K562 (cell line): ENCODE results near the gene RUSC1. TPM values are rescaled to one million over a fixed set of nuclear protein-coding genes. Genes with fewer than 3 reads are reported as not detected.

ENCODE experiments used
- C11orf30 ChIP-seq: fragments of 450-650 bp; IDR thresholded peaks from 2 replicates; pipeline ENCODE4 v1.6.1; 2016; ENCODE audit warnings: low read depth, mild to moderate bottlenecking
- CCAR2 ChIP-seq: fragments of 200-400 bp; formaldehyde crosslinking; IDR thresholded peaks from 2 replicates; pipeline ENCODE4 v1.6.1; 2017; ENCODE audit warnings: mild to moderate bottlenecking, low read depth, low read length
- FOXJ2 ChIP-seq: fragments of 200-800 bp; sonication (Bioruptor generic); IDR thresholded peaks from 2 replicates; pipeline ENCODE4 v1.6.1; 2016; ENCODE audit warnings: missing genetic modification characterization, missing compliant biosample characterization
- FOXJ3 ChIP-seq: sonication (generic); formaldehyde crosslinking; IDR thresholded peaks from 2 replicates; pipeline ENCODE4 v1.4.0; 2020; ENCODE audit warnings: mild to moderate bottlenecking, missing genetic modification reagents
- FOXK2 ChIP-seq, 2 experiments: fragments of 450-650 bp; IDR thresholded peaks in 1 of 2; conservative IDR thresholded peaks in 1 of 2; 2 replicates each; pipeline ENCODE4 v1.6.1; 2016; ENCODE audit warnings: low read depth in 2 of 2, mild to moderate bottlenecking in 1 of 2
- FOXP4 ChIP-seq: sonication (generic); formaldehyde crosslinking; IDR thresholded peaks from 2 replicates; pipeline ENCODE4 v1.8.0; 2022; ENCODE audit warnings: mild to moderate bottlenecking, missing genetic modification reagents, borderline replicate concordance
- HDAC1 ChIP-seq, 2 experiments: fragments of 450-650 bp; IDR thresholded peaks; 2 replicates each; pipeline ENCODE4 v1.6.1; 2016 to 2017; ENCODE audit warnings: inconsistent platforms in 1 of 2, mild to moderate bottlenecking in 1 of 2, moderate library complexity in 1 of 2
- HNRNPH1 ChIP-seq: fragments of 200-400 bp; formaldehyde crosslinking; optimal IDR thresholded peaks from 2 replicates; pipeline ENCODE3; 2017; ENCODE audit warnings: low read depth, mild to moderate bottlenecking, low read length, moderate library complexity
- KLF1 ChIP-seq: fragments of 450-650 bp; IDR thresholded peaks from 2 replicates; pipeline ENCODE4 v1.6.1; 2016; ENCODE audit warnings: missing genetic modification characterization, missing compliant biosample characterization
- MCM2 ChIP-seq: fragments of 450-650 bp; IDR thresholded peaks from 2 replicates; pipeline ENCODE4 v1.6.1; 2017; ENCODE audit warnings: low read depth, mild to moderate bottlenecking
- NR2C2 ChIP-seq, 2 experiments: fragments of 200-800 bp in 1 of 2; sonication (Bioruptor generic) in 1 of 2; sonication (generic) in 1 of 2; formaldehyde crosslinking in 1 of 2; IDR thresholded peaks; 2 replicates each; pipeline versions ENCODE4 v1.6.1 to v1.8.0; 2016 to 2022; ENCODE audit warnings: mild to moderate bottlenecking in 1 of 2, missing compliant biosample characterization in 1 of 2, missing genetic modification characterization in 1 of 2, missing genetic modification reagents in 1 of 2
- PHB ChIP-seq: fragments of 250-450 bp; sonication (Bioruptor Pico); IDR thresholded peaks from 2 replicates; pipeline ENCODE4 v1.5.0; 2021
- PYGO2 ChIP-seq: fragments of 450-650 bp; IDR thresholded peaks from 2 replicates; pipeline ENCODE4 v1.6.1; 2016; ENCODE audit warnings: mild to moderate bottlenecking, missing genetic modification characterization, moderate library complexity, missing compliant biosample characterization
- SMAD1 ChIP-seq: fragments of 150-350 bp; IDR thresholded peaks from 2 replicates; pipeline ENCODE4 v1.6.1; 2014; ENCODE audit warnings: low read length, low read depth; ENCODE audit not compliant: partially characterized antibody
- TCFL5 ChIP-seq: fragments of 250-450 bp; sonication (Bioruptor Pico); conservative IDR thresholded peaks from 2 replicates; pipeline ENCODE4 v1.6.1; 2021; ENCODE audit warnings: mild to moderate bottlenecking, moderate library complexity, matching md5 sums
- ZNF3 ChIP-seq: fragments of 250-450 bp; sonication (Bioruptor Pico); IDR thresholded peaks from 2 replicates; pipeline ENCODE4 v1.5.0; 2021; ENCODE audit warnings: mild to moderate bottlenecking, moderate library complexity
- ZNF436 ChIP-seq: fragments of 250-450, 450-650 bp; sonication (Bioruptor Pico); formaldehyde crosslinking; IDR thresholded peaks from 2 replicates; pipeline ENCODE4 v1.7.0; 2020; ENCODE audit warnings: mild to moderate bottlenecking
- ZNF449 ChIP-seq: fragments of 250-450 bp; sonication (Bioruptor Pico); IDR thresholded peaks from 2 replicates; pipeline ENCODE4 v1.8.0; 2022; ENCODE audit warnings: moderate library complexity, mild to moderate bottlenecking, inconsistent platforms
- ZNF511 ChIP-seq: sonication (generic); formaldehyde crosslinking; IDR thresholded peaks from 2 replicates; pipeline ENCODE4 v1.8.0; 2022; ENCODE audit warnings: mild to moderate bottlenecking, missing genetic modification reagents
- ZNF639 ChIP-seq, 2 experiments: fragments of 200-800 bp in 1 of 2; sonication (Bioruptor generic) in 1 of 2; sonication (generic) in 1 of 2; formaldehyde crosslinking in 1 of 2; IDR thresholded peaks in 1 of 2; conservative IDR thresholded peaks in 1 of 2; 2 replicates each; pipeline versions ENCODE4 v1.5.0 to v1.6.1; 2016 to 2020; ENCODE audit warnings: missing compliant biosample characterization in 1 of 2, missing genetic modification characterization in 1 of 2, missing genetic modification reagents in 1 of 2
- ZNF77 ChIP-seq: fragments of 250-450 bp; sonication (Bioruptor Pico); IDR thresholded peaks from 2 replicates; pipeline ENCODE4 v1.5.0; 2020
- polyA plus RNA-seq, 8 experiments: library from polyadenylated mRNA; depleted of rRNA in 4 of 8; stranded (reverse) in 5 of 8; unstranded in 3 of 8; fragments of >200 nt; fragmentation: Nextera tagmentation in 2 of 8; fragmentation: Illumina TruSeq in 1 of 8; extraction: Ambion mirVana in 2 of 8; extraction: Trizol in 1 of 8; gene quantifications; 2 replicates each; pipeline versions ENCODE4 v1.2.1 to v1.2.3, GENCODE V29; 2011 to 2014; ENCODE audit warnings: inconsistent platforms in 1 of 8, missing spikeins in 1 of 8
- total RNA-seq, 7 experiments: library from RNA; depleted of rRNA in 6 of 7; stranded (reverse); fragments of >200 nt in 6 of 7; fragmentation: Illumina TruSeq in 2 of 7; extraction: Trizol in 2 of 7; gene quantifications; 2 replicates each; pipeline versions ENCODE4 v1.2.1 to v1.2.3, GENCODE V29; 2011 to 2021; ENCODE audit warnings: low replicate concordance in 1 of 7

The RUSC1 gene
- total and polyA plus RNA-seq, 9 of the 15 experiments (the other 6 are each of a cell fraction or from before 2014, with no cell fraction given): 5.7 to 68.3 (median 33.6) TPM

GRCh38 chr1:155324717-155325602 is 4.3 kb downstream of the RUSC1 start (continued):
- TF ChIP-seq FOXK2 (conservative IDR thresholded peaks at IDR 0.05 in 1 of 2, IDR thresholded peaks at IDR 0.05 in 1 of 2; ENCODE audit: low read depth in 2 of 2) (no peak), FOXP4 (no peak), ZNF3 (CRISPR knock-in tag) (no peak), ZNF436 (CRISPR knock-in tag) (no peak), CCAR2 (no peak), TCFL5 (CRISPR knock-in tag) (no peak), ZNF639 (CRISPR knock-in tag; conservative IDR thresholded peaks at IDR 0.05 in 1 of 2, IDR thresholded peaks at IDR 0.05 in 1 of 2) (peak in 1 of 2 experiments; percentile 38; a peak in 1 of 4 replicates), SMAD1 (no peak), PYGO2 (tag) (no peak), C11orf30 (no peak), PHB (CRISPR knock-in tag) (no peak), ZNF449 (CRISPR knock-in tag) (no peak), FOXJ2 (no peak), HDAC1 (IDR thresholded peaks at IDR 0.05) (no peak; a peak in 1 of 4 replicates), MCM2 (no peak), FOXJ3 (no peak), ZNF77 (CRISPR knock-in tag) (no peak), NR2C2 (CRISPR knock-in tag; IDR thresholded peaks at IDR 0.05) (peak; percentile 10; the same call in 1 of the 2 replicates), NR2C2 (tag; IDR thresholded peaks at IDR 0.05) (no peak), HNRNPH1 (no peak), ZNF511 (no peak; the same call in 1 of the 2 replicates), KLF1 (tag) (no peak)
